Mesenchymal stem cell (in vitro differentiated cells and primary cell): ENCODE measurements around the gene PACSIN3.

Experiments
- DNase-seq: peaks from one replicate; pipeline ENCODE4 v3.0.0-alpha.2; 2013
- H2AFZ ChIP-seq: one replicate; pipeline ENCODE4 v1.6.1; 2013; ENCODE audit warnings: low read depth, mild to moderate bottlenecking, control low read depth, inconsistent platforms, low read length, moderate library complexity
- H2AK5ac ChIP-seq: 2 replicates; pipeline ENCODE4 v1.6.1; 2013; ENCODE audit warnings: low read length, moderate library complexity, mild to moderate bottlenecking, inconsistent platforms; ENCODE audit not compliant: severe bottlenecking
- H2BK120ac ChIP-seq: one replicate; pipeline ENCODE4 v1.6.1; 2013; ENCODE audit warnings: low read depth, mild to moderate bottlenecking, inconsistent platforms, low read length, moderate library complexity
- H2BK12ac ChIP-seq, 2 experiments: one replicate each; pipeline ENCODE4 v1.6.1; 2013; ENCODE audit warnings: inconsistent platforms in 2 of 2, low read length in 2 of 2, mild to moderate bottlenecking in 2 of 2, moderate library complexity in 2 of 2, control low read depth in 1 of 2
- H2BK15ac ChIP-seq: one replicate; pipeline ENCODE4 v1.6.1; 2013; ENCODE audit warnings: mild to moderate bottlenecking, low read depth, inconsistent platforms; ENCODE audit not compliant: poor library complexity, severe bottlenecking
- H2BK5ac ChIP-seq: 2 replicates; pipeline ENCODE4 v1.6.1; 2013; ENCODE audit warnings: low read depth, mild to moderate bottlenecking, low read length, control low read depth, inconsistent platforms; ENCODE audit not compliant: poor library complexity, severe bottlenecking
- H3K14ac ChIP-seq, 2 experiments: one replicate each; pipeline ENCODE4 v1.6.1; 2013; ENCODE audit warnings: inconsistent platforms in 2 of 2, low read length in 2 of 2, control low read depth in 1 of 2, mild to moderate bottlenecking in 1 of 2, moderate library complexity in 1 of 2
- H3K18ac ChIP-seq, 2 experiments: one replicate each; pipeline ENCODE4 v1.6.1; 2013; ENCODE audit warnings: inconsistent platforms in 2 of 2, low read length in 2 of 2, control low read depth in 1 of 2, low read depth in 1 of 2, mild to moderate bottlenecking in 1 of 2
- H3K23ac ChIP-seq, 2 experiments: one replicate each; pipeline ENCODE4 v1.6.1; 2013; ENCODE audit warnings: inconsistent platforms in 2 of 2, low read length in 2 of 2, mild to moderate bottlenecking in 2 of 2, moderate library complexity in 2 of 2, control low read depth in 1 of 2
- H3K27ac ChIP-seq: 2 replicates; pipeline ENCODE4 v1.5.1; 2013; ENCODE audit warnings: mild to moderate bottlenecking, moderate library complexity, low read length, control low read depth, inconsistent platforms; ENCODE audit not compliant: poor library complexity, severe bottlenecking
- H3K27me3 ChIP-seq, 2 experiments: 2 replicates each; pipeline versions ENCODE4 v1.6.1 to v1.7.0; 2013; ENCODE audit warnings: low read length in 2 of 2, mild to moderate bottlenecking in 2 of 2, moderate library complexity in 2 of 2, control low read depth in 1 of 2, inconsistent platforms in 1 of 2; ENCODE audit not compliant: control insufficient read depth in 1 of 2, insufficient read depth in 1 of 2
- H3K36me3 ChIP-seq, 2 experiments: 2 replicates each; pipeline versions ENCODE4 v1.6.1 to v1.7.0; 2013; ENCODE audit warnings: low read length in 2 of 2, control low read depth in 1 of 2, inconsistent platforms in 1 of 2, low read depth in 1 of 2, mild to moderate bottlenecking in 1 of 2; ENCODE audit not compliant: insufficient read depth in 2 of 2, control insufficient read depth in 1 of 2
- H3K4ac ChIP-seq, 2 experiments: one replicate each; pipeline ENCODE4 v1.6.1; 2013; ENCODE audit warnings: inconsistent platforms in 2 of 2, low read length in 2 of 2, mild to moderate bottlenecking in 2 of 2, moderate library complexity in 2 of 2, control low read depth in 1 of 2, low read depth in 1 of 2
- H3K4me1 ChIP-seq: 2 replicates; pipeline ENCODE4 v1.6.1; 2013; ENCODE audit warnings: low read depth, low read length, control low read depth; ENCODE audit not compliant: control insufficient read depth, insufficient read depth
- H3K4me2 ChIP-seq: 2 replicates; pipeline ENCODE4 v1.6.1; 2013; ENCODE audit warnings: low read length, mild to moderate bottlenecking, inconsistent platforms; ENCODE audit not compliant: poor library complexity, severe bottlenecking
- H3K4me3 ChIP-seq, 2 experiments: 2 replicates each; pipeline versions ENCODE4 v1.5.1 to v1.7.0; 2013; ENCODE audit warnings: low read length in 2 of 2, mild to moderate bottlenecking in 2 of 2, control low read depth in 1 of 2, low read depth in 1 of 2; ENCODE audit not compliant: insufficient read depth in 1 of 2
- H3K79me1 ChIP-seq: replicated peaks from 2 replicates; pipeline ENCODE4 v1.6.1; 2013; ENCODE audit warnings: mild to moderate bottlenecking, control low read depth, low read length, inconsistent platforms; ENCODE audit not compliant: poor library complexity, severe bottlenecking
- H3K9ac ChIP-seq: 2 replicates; pipeline ENCODE4 v1.7.0; 2013; ENCODE audit warnings: mild to moderate bottlenecking, low read length, moderate library complexity
- H3K9me3 ChIP-seq: 2 replicates; pipeline ENCODE4 v1.7.0; 2013; ENCODE audit warnings: mild to moderate bottlenecking, low read length; ENCODE audit not compliant: control insufficient read depth
- H4K8ac ChIP-seq: one replicate; pipeline ENCODE4 v1.6.1; 2013; ENCODE audit warnings: inconsistent platforms, mild to moderate bottlenecking, low read length, moderate library complexity
- H4K91ac ChIP-seq: one replicate; pipeline ENCODE4 v1.6.1; 2013; ENCODE audit warnings: mild to moderate bottlenecking, low read length, inconsistent platforms
- WGBS: methylation state at CpG from one replicate; pipeline ENCODE4 v1.1.7; 2013; ENCODE audit warnings: mixed read lengths; 5-methylcytosine and 5-hydroxymethylcytosine counted together

PACSIN3 gene

GRCh38 chr11:47165253-47165840, 20.9 kb downstream of the PACSIN3 start:
- Histone ChIP-seq H4K91ac (no peak overlapping the region), H3K9me3 (no peaks in the 10 kb centered on the region), H3K79me1 (peaks cover 33% of the 10 kb centered on the region), H3K14ac (no peak overlapping the region), H2BK12ac (no peak overlapping the region), H3K27me3 (no peaks in the 10 kb centered on the region), H2AK5ac (no peak overlapping the region), H3K18ac (no peak overlapping the region), H3K36me3 (peaks cover 76 to 82% of the 10 kb centered on the region in 2 experiments), H3K4ac (no peak overlapping the region), H2AFZ (no peak overlapping the region), H2BK5ac (no peak overlapping the region), H3K4me2 (no peak overlapping the region), H3K4me1 (peaks cover 4% of the 10 kb centered on the region), H4K8ac (no peak overlapping the region), H3K27ac (no peak overlapping the region), H3K23ac (no peak overlapping the region), H2BK15ac (no peak overlapping the region), H2BK120ac (no peak overlapping the region), H3K4me3 (no peak overlapping the region), H3K9ac (no peak overlapping the region)
- DNase-seq, result no peak
- WGBS, result 97% methylated on average over 11 of the region's 16 CpGs

GRCh38 chr11:47164321-47164720, 21.9 kb downstream of the PACSIN3 start:
- H2BK12ac ChIP-seq, result no peak overlapping the region
- H3K9me3 ChIP-seq, result no peaks in the 10 kb centered on the region
- H3K4ac ChIP-seq, result no peak overlapping the region
- H3K14ac ChIP-seq, result no peak overlapping the region
- H3K4me2 ChIP-seq, result no peak overlapping the region
- no peak overlapping the region for H2BK120ac ChIP-seq
- H3K4me1 ChIP-seq, result peaks cover 4% of the 10 kb centered on the region
- no peak overlapping the region for H3K18ac ChIP-seq
- no peak for DNase-seq
- no peak overlapping the region for H3K4me3 ChIP-seq
- peaks cover 71 to 78% of the 10 kb centered on the region in 2 experiments for H3K36me3 ChIP-seq
- H2AK5ac ChIP-seq, result no peak overlapping the region
- no peak overlapping the region for H3K27ac ChIP-seq
- H2AFZ ChIP-seq, result no peak overlapping the region
- no peak overlapping the region for H4K8ac ChIP-seq
- H3K9ac ChIP-seq, result no peak overlapping the region
- H2BK5ac ChIP-seq, result no peak overlapping the region
- no peak overlapping the region for H2BK15ac ChIP-seq
- peaks cover 30% of the 10 kb centered on the region for H3K79me1 ChIP-seq
- no peaks in the 10 kb centered on the region for H3K27me3 ChIP-seq
- no peak overlapping the region for H4K91ac ChIP-seq
- WGBS, result 93% methylated on average over 4 of the region's 4 CpGs
- H3K23ac ChIP-seq, result no peak overlapping the region

- no peak overlapping the region for H3K4ac ChIP-seq
- WGBS, result 97% methylated on average over 15 of the region's 15 CpGs
- no peak overlapping the region for H2BK120ac ChIP-seq
- no peak for DNase-seq
- no peaks in the 10 kb centered on the region for H3K27me3 ChIP-seq
- no peak overlapping the region for H4K8ac ChIP-seq
- no peak overlapping the region for H4K91ac ChIP-seq
- no peak overlapping the region for H2BK12ac ChIP-seq
- H3K9ac ChIP-seq, result no peak overlapping the region
- H3K4me3 ChIP-seq, result no peak overlapping the region
- H3K9me3 ChIP-seq, result no peaks in the 10 kb centered on the region
- no peak overlapping the region for H3K14ac ChIP-seq
- no peak overlapping the region for H3K4me2 ChIP-seq
- H3K36me3 ChIP-seq, result peaks cover 69 to 78% of the 10 kb centered on the region in 2 experiments
- H2BK5ac ChIP-seq, result no peak overlapping the region
- no peak overlapping the region for H2AK5ac ChIP-seq
- H3K23ac ChIP-seq, result no peak overlapping the region
- H3K79me1 ChIP-seq, result peaks cover 30% of the 10 kb centered on the region
- no peak overlapping the region for H3K27ac ChIP-seq
- no peak overlapping the region for H2AFZ ChIP-seq
- no peak overlapping the region for H2BK15ac ChIP-seq
- H3K18ac ChIP-seq, result no peak overlapping the region
- H3K4me1 ChIP-seq, result peaks cover 4% of the 10 kb centered on the region
Observed at GRCh38 chr11:47163898-47164297, 22.3 kb downstream of the PACSIN3 start.

GRCh38 chr11:47163193-47163592, 23.0 kb downstream of the PACSIN3 start:
- no peak overlapping the region for H4K91ac ChIP-seq
- H3K4me3 ChIP-seq, result no peak overlapping the region
- H2AFZ ChIP-seq, result no peak overlapping the region
- H3K36me3 ChIP-seq, result peaks cover 65 to 72% of the 10 kb centered on the region in 2 experiments
- H3K14ac ChIP-seq, result no peak overlapping the region
- H3K27me3 ChIP-seq, result no peaks in the 10 kb centered on the region
- H2BK120ac ChIP-seq, result no peak overlapping the region
- no peak overlapping the region for H3K27ac ChIP-seq
- no peak overlapping the region for H3K4ac ChIP-seq
- H3K23ac ChIP-seq, result no peak overlapping the region
- H2BK12ac ChIP-seq, result no peak overlapping the region
- H3K9ac ChIP-seq, result no peak overlapping the region
- H3K4me2 ChIP-seq, result no peak overlapping the region
- H3K79me1 ChIP-seq, result peaks cover 27% of the 10 kb centered on the region
- no peak overlapping the region for H2BK5ac ChIP-seq
- DNase-seq, result no peak
- H3K18ac ChIP-seq, result no peak overlapping the region
- H2AK5ac ChIP-seq, result no peak overlapping the region
- H3K9me3 ChIP-seq, result no peaks in the 10 kb centered on the region
- no peak overlapping the region for H4K8ac ChIP-seq
- no peak overlapping the region for H2BK15ac ChIP-seq
- peaks cover 4% of the 10 kb centered on the region for H3K4me1 ChIP-seq
- 73% methylated on average over 3 of the region's 3 CpGs for WGBS
